Adrenal gland (tissue), 12 donors: ENCODE data around the gene TRAPPC3. TPM values are rescaled to one million over a fixed set of nuclear protein-coding genes. Genes with fewer than 3 reads are reported as not detected.

Source experiments
- DNase-seq, 7 donors: peaks; one replicate each; pipeline ENCODE4 v3.0.0-alpha.2; 2019 to 2020
- H3K27ac ChIP-seq, 5 donors: fragments of 200-600 bp; sonication (generic) in 4 of 5; 1 replicate in 3 of 5; 2 replicates in 2 of 5; pipeline versions ENCODE4 v1.5.1 to v1.8.0; 2016 to 2020; ENCODE audit warnings: mild to moderate bottlenecking in 1 of 5
- H3K27me3 ChIP-seq: fragments of 200-600 bp; 2 replicates; pipeline ENCODE4 v1.8.0; 2021
- H3K36me3 ChIP-seq, 2 donors: fragments of 200-600 bp; replicated peaks in 1 of 2; 1 replicate in 1 of 2; 2 replicates in 1 of 2; pipeline versions ENCODE4 v1.5.1 to v1.8.0; 2018 to 2022
- H3K4me1 ChIP-seq, 2 donors: fragments of 200-600 bp; replicated peaks in 1 of 2; 1 replicate in 1 of 2; 2 replicates in 1 of 2; pipeline versions ENCODE4 v1.5.1 to v1.8.0; 2018 to 2021
- H3K4me3 ChIP-seq, 4 donors: fragments of 200-600 bp; sonication (generic) in 3 of 4; one replicate each; pipeline ENCODE4 v1.5.1; 2016 to 2018
- H3K9me3 ChIP-seq, 3 donors: fragments of 200-600 bp; sonication (generic) in 1 of 3; replicated peaks in 1 of 3; 1 replicate in 2 of 3; 2 replicates in 1 of 3; pipeline versions ENCODE4 v1.5.1 to v1.8.0; 2016 to 2021
- POLR2A ChIP-seq, 2 donors: fragments of 450-650 bp; IDR thresholded peaks; one replicate each; pipeline ENCODE4 v1.6.1; 2017; ENCODE audit warnings: antibody characterized with exemption in 2 of 2, mild to moderate bottlenecking in 2 of 2, moderate library complexity in 1 of 2
- WGBS, 4 donors: extraction: QIAGEN DNeasy Blood & Tissue Kit in 2 of 4; methylation state at CpG; one replicate each; pipeline versions ENCODE4 v1.1.5 to v1.1.7; 2013 to 2017; 5-methylcytosine and 5-hydroxymethylcytosine counted together
- intact Hi-C, 2 donors: fragments of 100-400 bp; cut with DNase I; formaldehyde crosslinking; loops; one replicate each; pipeline versions ENCODE4 v1.14.1 to v1.15.0; 2022 to 2023
- polyA plus RNA-seq, 3 donors: library from polyadenylated mRNA; stranded (reverse); fragments of 200-250 nt in 2 of 3; fragments of 350-450 nt in 1 of 3; fragmentation: Illumina TruSeq in 1 of 3; extraction: RNeasy Lipid Tissue Mini Kit (QIAGEN cat#74804) in 1 of 3; gene quantifications; one replicate each; pipeline ENCODE4 v1.2.3, GENCODE V29; 2013 to 2014
- total RNA-seq, 9 donors: library from RNA; depleted of rRNA in 4 of 9; stranded (reverse); fragments of >200 nt in 4 of 9; fragments of 120-200 nt in 1 of 9; fragmentation: NEBNext Ultra II Directional in 1 of 9; extraction: Animal tissue kit (Norgen Biotek cat#: 25700) in 1 of 9; gene quantifications; one replicate each; pipeline versions ENCODE4 v1.1.0 to v1.2.4, GENCODE V29; 2013 to 2023
- TF ChIP-seq, protein P1 (sequence below), 6 experiments: fragments of 450-650 bp in 4 of 6; fragments of 200-600 bp in 2 of 6; sonication (generic) in 1 of 6; IDR thresholded peaks; 1 replicate in 5 of 6; 2 replicates in 1 of 6; pipeline versions ENCODE4 v1.5.1 to v1.8.0; 2016 to 2021; ENCODE audit warnings: antibody characterized with exemption in 6 of 6, mild to moderate bottlenecking in 2 of 6, moderate library complexity in 1 of 6
- donor health status: healthy with polysubstance abuse.
- donor health status: Bipolar disorder and iron deficiency.
- donor health status: DM: yes; HTN: yes; CAD: no.
- donor health status: DM: no; HTN: no; CAD: no.
- donor health status: DM: no; HTN: no; CAD: no.
- donor health status: DM: yes; HTN: yes; CAD: no.

TRAPPC3 gene
- total and polyA plus RNA-seq, 12 donors: 54.0 to 182 (median 114) TPM

DNA sequence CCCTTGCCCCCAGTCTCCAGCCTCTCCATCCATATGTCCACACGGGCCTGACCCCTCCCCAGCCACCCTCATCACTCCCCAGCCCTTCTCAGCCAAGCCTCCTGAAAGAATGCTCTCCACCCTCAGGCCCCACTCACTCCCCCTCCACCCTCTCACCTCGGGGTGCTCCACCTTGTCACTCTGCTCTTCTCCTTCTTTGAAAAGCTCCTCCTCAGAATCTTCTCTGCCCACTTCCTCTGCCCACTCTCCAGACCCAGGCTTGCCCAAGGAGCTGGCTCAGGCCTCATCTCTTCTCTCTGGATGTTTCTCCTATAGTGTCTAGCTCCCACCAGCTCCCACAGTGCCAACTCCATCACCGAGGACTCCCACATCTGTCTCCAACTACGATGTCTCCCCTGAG is 38.1 kb downstream of the TRAPPC3 start:
- no peak for DNase-seq
- no peaks in the 10 kb centered on the region for H3K27me3 ChIP-seq
- no peaks in the 10 kb centered on the region for H3K36me3 ChIP-seq
- no peaks in the 10 kb centered on the region for H3K4me1 ChIP-seq
- H3K9me3 ChIP-seq: no peaks in the 10 kb centered on the region
- H3K4me3 ChIP-seq: no peak overlapping the region
- 66 to 76% (median 70%) methylated on average over 4 of the region's 4 CpGs for WGBS, 4 donors
- H3K27ac ChIP-seq: no peak overlapping the region
- TF ChIP-seq, protein P1, sequence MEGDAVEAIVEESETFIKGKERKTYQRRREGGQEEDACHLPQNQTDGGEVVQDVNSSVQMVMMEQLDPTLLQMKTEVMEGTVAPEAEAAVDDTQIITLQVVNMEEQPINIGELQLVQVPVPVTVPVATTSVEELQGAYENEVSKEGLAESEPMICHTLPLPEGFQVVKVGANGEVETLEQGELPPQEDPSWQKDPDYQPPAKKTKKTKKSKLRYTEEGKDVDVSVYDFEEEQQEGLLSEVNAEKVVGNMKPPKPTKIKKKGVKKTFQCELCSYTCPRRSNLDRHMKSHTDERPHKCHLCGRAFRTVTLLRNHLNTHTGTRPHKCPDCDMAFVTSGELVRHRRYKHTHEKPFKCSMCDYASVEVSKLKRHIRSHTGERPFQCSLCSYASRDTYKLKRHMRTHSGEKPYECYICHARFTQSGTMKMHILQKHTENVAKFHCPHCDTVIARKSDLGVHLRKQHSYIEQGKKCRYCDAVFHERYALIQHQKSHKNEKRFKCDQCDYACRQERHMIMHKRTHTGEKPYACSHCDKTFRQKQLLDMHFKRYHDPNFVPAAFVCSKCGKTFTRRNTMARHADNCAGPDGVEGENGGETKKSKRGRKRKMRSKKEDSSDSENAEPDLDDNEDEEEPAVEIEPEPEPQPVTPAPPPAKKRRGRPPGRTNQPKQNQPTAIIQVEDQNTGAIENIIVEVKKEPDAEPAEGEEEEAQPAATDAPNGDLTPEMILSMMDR (IDR thresholded peaks at IDR 0.05): no peak
- TF ChIP-seq POLR2A (IDR thresholded peaks at IDR 0.05): no peak
- intact Hi-C loops: no loop called here

DNA sequence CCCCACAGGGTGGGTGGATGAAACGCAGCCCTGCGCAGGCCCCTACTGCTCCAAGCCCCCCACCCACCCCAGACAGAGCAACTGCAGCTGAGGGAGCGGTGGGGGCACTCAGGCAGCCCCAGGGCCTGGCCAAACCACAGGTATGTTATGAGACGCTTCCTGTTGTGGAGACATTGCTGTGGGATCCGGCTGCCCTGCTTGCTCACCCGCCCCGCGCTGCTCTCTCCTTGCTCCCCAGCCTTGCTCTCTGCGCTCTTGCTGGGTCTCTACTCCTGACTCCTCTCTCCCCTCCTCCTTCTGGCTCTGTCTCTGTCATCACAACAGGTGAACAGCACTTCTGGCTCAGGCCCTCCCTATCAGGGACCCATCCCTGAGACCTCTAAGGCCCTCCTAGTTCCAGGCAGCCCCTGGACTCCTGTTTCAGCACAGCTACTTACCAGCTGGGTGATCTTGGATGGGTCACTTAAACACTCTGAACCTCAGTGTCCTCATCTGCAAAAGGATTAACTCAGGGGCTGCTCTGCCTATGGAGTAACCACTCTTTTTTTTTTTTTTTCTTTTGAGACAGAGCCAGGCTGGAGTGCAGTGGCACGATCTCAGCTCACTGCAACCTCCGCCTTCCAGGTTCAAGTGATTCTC is 40.1 kb downstream of the TRAPPC3 start:
- 84 to 95% (median 88%) methylated on average over 8 to 11 of the region's 11 CpGs for WGBS, 4 donors
- no peaks in the 10 kb centered on the region for H3K4me1 ChIP-seq
- H3K4me3 ChIP-seq: no peak overlapping the region
- no peak for TF ChIP-seq POLR2A (IDR thresholded peaks at IDR 0.05)
- TF ChIP-seq, protein P1 (IDR thresholded peaks at IDR 0.05): no peak
- no peaks in the 10 kb centered on the region for H3K9me3 ChIP-seq
- H3K27ac ChIP-seq: no peak overlapping the region
- intact Hi-C loops: no loop called here
- no peaks in the 10 kb centered on the region for H3K36me3 ChIP-seq
- no peaks in the 10 kb centered on the region for H3K27me3 ChIP-seq
- DNase-seq: no peak

DNA sequence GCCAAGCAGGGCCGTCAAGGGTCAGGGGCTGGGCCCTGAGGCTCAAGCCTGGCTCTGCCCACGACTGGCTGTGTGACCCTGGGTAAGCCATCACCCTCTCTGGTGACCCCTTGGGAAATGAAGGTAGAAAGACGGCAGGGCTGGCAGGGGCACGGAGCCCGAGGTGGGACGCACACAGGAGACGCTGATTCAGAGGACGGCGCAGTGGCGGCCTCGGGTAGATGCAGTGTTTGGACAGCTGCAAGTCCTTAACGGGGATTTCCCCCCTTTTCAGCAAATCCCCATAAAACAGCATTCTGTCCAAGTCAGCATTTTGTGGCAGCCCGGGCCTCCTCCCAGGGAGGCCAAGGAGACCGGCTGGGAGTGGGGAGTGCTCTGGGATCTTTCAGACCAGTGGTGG is 41.0 kb downstream of the TRAPPC3 start:
- TF ChIP-seq, protein P1 (IDR thresholded peaks at IDR 0.05): no peak
- no peak for TF ChIP-seq POLR2A (IDR thresholded peaks at IDR 0.05)
- WGBS, 4 donors: 80 to 88% (median 86%) methylated on average over 14 of the region's 14 CpGs
- intact Hi-C loops: no loop called here
- H3K27ac ChIP-seq: no peak overlapping the region
- no peaks in the 10 kb centered on the region for H3K27me3 ChIP-seq
- H3K4me3 ChIP-seq: no peak overlapping the region
- no peaks in the 10 kb centered on the region for H3K36me3 ChIP-seq
- DNase-seq: no peak
- H3K4me1 ChIP-seq: no peaks in the 10 kb centered on the region
- H3K9me3 ChIP-seq: no peaks in the 10 kb centered on the region

DNA sequence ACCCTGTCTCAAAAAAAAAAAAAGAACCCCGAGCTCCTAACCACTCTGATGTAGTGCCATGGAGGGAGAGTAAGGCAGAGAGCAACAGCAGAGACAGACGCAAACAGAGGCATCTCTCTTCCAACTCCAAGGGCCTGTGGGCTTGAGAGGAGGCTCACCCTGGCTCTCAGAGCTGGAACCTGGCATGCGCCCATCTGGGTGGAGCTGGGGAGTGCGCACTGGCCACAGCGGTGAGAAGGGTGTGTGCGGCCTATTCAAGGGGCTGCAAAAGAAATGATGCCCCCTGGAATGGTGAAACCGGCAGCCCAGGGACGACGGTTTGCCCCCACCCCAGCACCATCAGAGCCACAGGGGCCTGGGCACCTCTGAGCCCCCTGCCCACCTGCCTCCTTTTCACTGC is 41.9 kb downstream of the TRAPPC3 start:
- intact Hi-C loops: no loop called here
- H3K4me3 ChIP-seq: no peak overlapping the region
- no peak for DNase-seq
- H3K36me3 ChIP-seq: no peaks in the 10 kb centered on the region
- H3K27ac ChIP-seq: no peak overlapping the region
- TF ChIP-seq POLR2A (IDR thresholded peaks at IDR 0.05): no peak
- TF ChIP-seq, protein P1 (IDR thresholded peaks at IDR 0.05): no peak
- WGBS, 4 donors: 85 to 88% (median 86%) methylated on average over 7 to 9 of the region's 9 CpGs
- no peaks in the 10 kb centered on the region for H3K4me1 ChIP-seq
- no peaks in the 10 kb centered on the region for H3K27me3 ChIP-seq
- H3K9me3 ChIP-seq: no peaks in the 10 kb centered on the region
